ENCODE data around the gene LRRC30.
"Not testable (repeated sequence)": the region's sequence is repeated elsewhere in the genome, so short reads cannot be mapped to it uniquely, and the experiment has no call there.

LRRC30 gene

GRCh38 chr18:7230626-7231349, at the start of gene LRRC30:
Gene LRRC30 (plus strand): TSS chr18:7231089. CDS start chr18:7231139, 50 bp downstream.
- DNase-seq = no peak

- DNase-seq = no peak
Observed at GRCh38 chr18:7185701-7186100, 45.2 kb upstream of the LRRC30 start.

- DNase-seq = no peak
Observed at GRCh38 chr18:7190547-7191156, 40.2 kb upstream of the LRRC30 start.

- no peak for DNase-seq
Observed at GRCh38 chr18:7191736-7192135, 39.2 kb upstream of the LRRC30 start.

- DNase-seq = no peak
Observed at GRCh38 chr18:7195266-7195665, 35.6 kb upstream of the LRRC30 start.

GRCh38 chr18:7196421-7196820, 34.5 kb upstream of the LRRC30 start:
- no peak for DNase-seq

GRCh38 chr18:7197854-7198253, 33.0 kb upstream of the LRRC30 start:
- no peak for DNase-seq

- no peak for DNase-seq
Observed at GRCh38 chr18:7198326-7198725, 32.6 kb upstream of the LRRC30 start.

- DNase-seq = no peak
Observed at GRCh38 chr18:7201096-7201495, 29.8 kb upstream of the LRRC30 start.

- DNase-seq = no peak
Observed at GRCh38 chr18:7202169-7202568, 28.7 kb upstream of the LRRC30 start.

GRCh38 chr18:7203601-7204000, 27.3 kb upstream of the LRRC30 start:
- DNase-seq = not testable (repeated sequence)

GRCh38 chr18:7205346-7205745, 25.5 kb upstream of the LRRC30 start:
- DNase-seq = no peak

GRCh38 chr18:7206217-7206616, 24.7 kb upstream of the LRRC30 start:
- DNase-seq = no peak

- peak in 2 of 56 donors; percentile 9 to 10 for DNase-seq
Observed at GRCh38 chr18:7207366-7207915, 23.4 kb upstream of the LRRC30 start.

GRCh38 chr18:7221424-7222155, 9.3 kb upstream of the LRRC30 start:
- DNase-seq = peak in 8 of 56 donors; percentile 2 to 22 (median 7)

- DNase-seq = no peak
Observed at GRCh38 chr18:7224198-7224597, 6.7 kb upstream of the LRRC30 start.

GRCh38 chr18:7232218-7232617, 1.3 kb downstream of the LRRC30 start:
- DNase-seq = no peak

GRCh38 chr18:7233134-7233810, 2.4 kb downstream of the LRRC30 start:
- no peak for DNase-seq

GRCh38 chr18:7234091-7234490, 3.2 kb downstream of the LRRC30 start:
- no peak for DNase-seq

GRCh38 chr18:7234956-7235355, 4.1 kb downstream of the LRRC30 start:
- no peak for DNase-seq

GRCh38 chr18:7236072-7236471, 5.2 kb downstream of the LRRC30 start:
- no peak for DNase-seq

GRCh38 chr18:7236933-7237332, 6.0 kb downstream of the LRRC30 start:
- no peak for DNase-seq
